Measurements from ENCODE around the gene GABRR1.

- TF ChIP-seq ESRRG (CRISPR knock-in tag; IDR thresholded peaks at IDR 0.05) = no peak
- TF ChIP-seq CSRNP3 (CRISPR knock-in tag; IDR thresholded peaks at IDR 0.05) = no peak
- no peak for TF ChIP-seq PATZ1 (CRISPR knock-in tag; IDR thresholded peaks at IDR 0.05; ENCODE audit: borderline replicate concordance)
- TF ChIP-seq ZNF70 (CRISPR knock-in tag; IDR thresholded peaks at IDR 0.05) = no peak
- TF ChIP-seq ARNTL (CRISPR knock-in tag; IDR thresholded peaks at IDR 0.05; ENCODE audit: borderline replicate concordance, low read depth) = no peak
- TF ChIP-seq CSDC2 (CRISPR knock-in tag; IDR thresholded peaks at IDR 0.05) = no peak
- no peak for TF ChIP-seq ZNF8 (CRISPR knock-in tag; IDR thresholded peaks at IDR 0.05)
- TF ChIP-seq GLIS3 (CRISPR knock-in tag; IDR thresholded peaks at IDR 0.05) = no peak
- TF ChIP-seq ZFP30 (CRISPR knock-in tag; IDR thresholded peaks at IDR 0.05) = no peak
- TF ChIP-seq ZNF565 (CRISPR knock-in tag; conservative IDR thresholded peaks at IDR 0.05; ENCODE audit: low read depth) = no peak
- no peak for TF ChIP-seq SNAI2 (CRISPR knock-in tag; IDR thresholded peaks at IDR 0.05)
- no peak for TF ChIP-seq ZC3H10 (CRISPR knock-in tag; IDR thresholded peaks at IDR 0.05)
- TF ChIP-seq OSR1 (CRISPR knock-in tag; IDR thresholded peaks at IDR 0.05) = no peak
- no peak for TF ChIP-seq TOX (CRISPR knock-in tag; IDR thresholded peaks at IDR 0.05; ENCODE audit: borderline replicate concordance)
These were observed 41.8 kb upstream of the GABRR1 start for GRCh38 chr6:89258912-89259311.
